HUDEP-2 (cell line): ENCODE data around the gene ADAMTS7.
"Not testable (repeated sequence)": the region's sequence is repeated elsewhere in the genome, so short reads cannot be mapped to it uniquely, and the experiment has no call there.

Experiments
- DNase-seq, 76 experiments: peaks; one replicate each; lab custom pipeline; 2025; ENCODE audit not compliant: unreplicated experiment in 76 of 76; lab: John Stamatoyannopoulos, UW

The ADAMTS7 gene

DNA sequence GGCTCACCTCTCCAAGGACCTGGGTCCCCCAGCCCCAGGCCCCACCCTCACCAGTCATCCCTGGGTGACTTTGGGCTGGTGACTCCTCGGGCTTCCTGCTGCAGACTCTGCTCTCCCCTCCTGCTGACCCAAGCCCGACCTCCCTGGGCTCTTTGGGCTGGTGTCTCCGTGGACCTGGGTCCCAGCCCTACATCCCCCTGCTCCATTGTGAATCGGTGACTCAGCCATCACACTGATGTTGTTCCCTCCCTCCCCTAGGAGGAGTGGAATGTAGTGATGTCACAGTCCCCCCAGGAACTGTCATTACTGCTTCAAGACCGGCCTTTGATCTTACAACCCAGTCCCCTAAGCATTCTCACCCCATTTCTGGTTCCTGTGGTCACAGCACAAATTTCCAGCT is 83.7 kb downstream of the ADAMTS7 start:
- no peak for DNase-seq

DNA sequence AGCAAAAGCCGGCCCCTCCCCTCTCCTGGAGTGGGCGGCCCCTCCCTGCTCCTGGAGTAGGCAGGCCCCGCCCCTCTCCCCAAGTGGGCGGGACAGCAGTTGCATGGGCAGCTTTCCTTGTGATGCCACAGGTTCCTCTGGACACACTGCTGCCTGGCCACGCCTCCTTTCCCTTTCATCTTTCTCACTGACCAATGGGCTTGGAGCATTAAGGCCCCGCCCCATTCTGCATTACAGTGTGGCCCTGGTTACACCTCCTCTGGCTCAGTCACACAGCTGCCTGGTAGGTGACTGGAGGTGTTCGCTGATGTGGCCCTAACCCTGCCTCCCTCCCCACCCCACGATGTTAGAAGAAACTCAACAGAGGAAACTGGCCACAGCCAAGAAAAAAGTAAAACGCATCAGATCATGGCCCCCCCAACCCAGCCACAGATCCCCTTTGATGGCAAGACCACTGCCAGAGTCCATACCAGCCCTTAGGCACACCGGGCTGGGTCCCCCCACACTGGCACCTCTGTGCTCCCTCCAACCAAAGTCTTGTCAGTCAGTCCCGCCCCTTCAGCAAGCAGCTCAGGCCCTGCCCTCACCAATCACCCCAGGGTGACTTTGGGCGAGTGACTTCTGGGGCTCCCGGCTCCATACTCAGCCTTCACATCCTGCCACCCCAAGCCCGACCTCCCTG is 84.3 kb downstream of the ADAMTS7 start:
- peak in 32 of 76 experiments; percentile 1 to 58 (median 20) for DNase-seq

GRCh38 chr15:78719819-78720450 is 91.3 kb downstream of the ADAMTS7 start:
- not testable (repeated sequence) for DNase-seq

GRCh38 chr15:78718837-78719236 is 92.4 kb downstream of the ADAMTS7 start:
- DNase-seq, result no peak

GRCh38 chr15:78717956-78718656 is 93.2 kb downstream of the ADAMTS7 start:
- no peak for DNase-seq

GRCh38 chr15:78716651-78717050 is 94.6 kb downstream of the ADAMTS7 start:
- DNase-seq, result no peak

DNA sequence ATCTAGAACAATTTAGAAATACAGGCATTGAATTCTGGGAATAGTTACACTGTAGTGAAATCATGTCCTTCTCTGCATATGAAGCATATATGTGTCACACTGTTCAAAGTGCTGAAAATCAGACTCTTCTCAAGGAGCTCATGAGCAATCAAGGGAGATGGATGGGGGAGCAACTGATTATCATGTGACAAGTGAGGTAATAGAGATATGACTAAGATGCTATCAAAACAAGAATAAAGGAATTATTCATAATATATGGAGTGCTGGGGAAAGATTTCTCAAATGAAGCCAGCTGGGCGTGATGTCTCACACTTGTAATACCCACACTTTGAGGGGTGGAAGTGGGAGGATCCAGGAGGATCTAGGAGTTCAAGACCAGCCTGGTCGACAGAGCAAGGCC is 95.3 kb downstream of the ADAMTS7 start:
- no peak for DNase-seq

DNA sequence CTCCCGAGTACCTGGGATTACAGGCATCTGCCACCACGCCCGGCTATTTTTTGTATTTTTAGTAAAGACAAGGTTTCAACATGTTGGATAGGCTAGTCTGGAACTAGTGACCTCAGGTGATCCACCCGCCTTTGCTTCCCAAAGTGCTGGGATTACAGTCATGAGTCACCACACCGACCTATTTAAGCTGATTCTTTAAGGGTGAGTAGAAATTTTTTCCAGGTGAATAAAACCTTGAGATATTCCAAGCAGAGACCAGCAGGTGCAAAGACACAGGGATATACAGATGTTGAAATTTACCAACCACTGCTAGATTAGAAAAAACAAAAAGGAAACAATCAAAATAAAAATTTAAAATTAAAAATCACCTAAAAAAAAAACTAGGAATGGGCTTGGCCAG is 95.8 kb downstream of the ADAMTS7 start:
- DNase-seq, result no peak

DNA sequence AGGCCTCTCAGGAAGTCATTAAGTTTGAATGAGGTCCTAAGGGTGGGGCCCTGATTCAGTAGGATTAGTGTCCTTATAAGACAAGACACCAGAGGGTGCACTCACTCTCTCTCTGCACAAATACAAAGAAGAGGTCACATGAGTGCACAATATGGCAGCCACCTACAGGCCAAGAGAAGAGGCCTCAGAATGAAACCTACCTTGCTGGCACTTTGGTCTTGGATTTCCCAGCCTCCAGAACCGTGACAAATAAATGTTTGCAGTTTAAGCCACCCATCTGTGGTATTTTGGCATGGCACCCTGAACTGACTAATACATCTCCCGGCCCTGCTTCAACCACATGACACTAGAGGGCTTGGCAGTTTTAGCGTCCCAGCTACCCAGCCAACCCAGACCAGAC is 96.4 kb downstream of the ADAMTS7 start:
- peak in 22 of 76 experiments; percentile 1 to 60 (median 18) for DNase-seq

GRCh38 chr15:78712797-78713515 is 98.3 kb downstream of the ADAMTS7 start:
- DNase-seq, result no peak

- no peak for DNase-seq
Measured at GRCh38 chr15:78711638-78712037, 99.6 kb downstream of the ADAMTS7 start.

DNA sequence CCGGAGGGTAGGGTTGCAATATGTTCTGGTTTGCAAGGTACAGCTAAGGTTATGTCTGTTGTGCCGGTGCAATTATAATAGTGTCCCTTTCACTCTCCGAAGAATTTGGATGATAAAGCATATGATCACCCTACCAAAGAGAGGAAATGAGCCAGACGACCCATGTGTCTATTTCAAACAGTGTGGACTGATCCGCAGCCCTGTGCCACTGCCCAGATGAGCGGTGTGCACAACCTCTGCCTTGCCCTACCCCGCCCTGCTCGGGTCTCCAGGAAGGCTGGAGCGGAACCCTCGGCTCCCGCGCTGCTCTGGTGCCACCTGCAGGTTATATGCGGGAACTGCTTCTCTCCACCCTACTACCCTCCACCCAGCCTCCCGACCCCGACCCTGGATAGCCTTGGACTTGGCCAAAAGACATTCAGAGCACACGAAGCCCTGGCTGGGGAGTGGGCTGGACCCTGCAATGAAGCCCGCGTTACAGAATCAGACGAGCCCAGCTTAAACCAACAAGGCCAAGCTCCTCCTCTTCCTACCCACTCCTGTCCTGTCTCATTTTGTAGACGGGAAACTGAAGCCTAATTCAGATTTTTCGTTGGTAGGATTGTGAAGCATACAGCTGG is 101.9 kb downstream of the ADAMTS7 start:
- DNase-seq, result peak in 57 of 76 experiments; percentile 5 to 66 (median 46)
